Mucosa of gallbladder (tissue), 1 donor: ENCODE results near the gene RASL10A. TPM values are rescaled to one million over a fixed set of nuclear protein-coding genes. Genes with fewer than 3 reads are reported as not detected.

Source experiments
- DNase-seq: peaks from one replicate; pipeline ENCODE4 v3.0.0-alpha.2; 2020; ENCODE audit warnings: low spot score
- total RNA-seq: library from RNA; stranded (reverse); gene quantifications from one replicate; pipeline ENCODE4 v1.2.1, GENCODE V29; 2021
- donor health status: DM: no; HTN: no; CAD: no.

Gene RASL10A
- total RNA-seq, 1 donor from 2014 or later, result 1.7 TPM

DNA sequence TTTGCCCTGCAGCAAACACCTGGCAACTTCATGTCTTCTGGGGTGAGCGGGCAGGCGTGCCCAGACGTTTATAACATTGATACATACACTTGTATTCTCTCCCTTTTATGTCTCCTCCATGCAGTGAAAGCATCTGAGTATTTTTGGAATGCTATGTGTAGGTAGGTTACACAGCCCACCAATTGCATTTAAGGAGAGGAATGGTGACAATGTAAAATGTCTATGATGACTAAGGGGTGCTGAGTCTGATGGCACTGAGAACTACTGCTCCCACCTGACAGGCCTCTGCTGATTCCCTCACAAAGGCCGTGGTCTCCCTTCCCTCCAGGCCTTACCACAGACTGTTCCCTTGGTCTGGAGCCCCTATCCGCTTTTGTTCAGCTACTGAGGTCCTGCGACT, 22.9 kb upstream of the RASL10A start:
- DNase-seq, result no peak

DNA sequence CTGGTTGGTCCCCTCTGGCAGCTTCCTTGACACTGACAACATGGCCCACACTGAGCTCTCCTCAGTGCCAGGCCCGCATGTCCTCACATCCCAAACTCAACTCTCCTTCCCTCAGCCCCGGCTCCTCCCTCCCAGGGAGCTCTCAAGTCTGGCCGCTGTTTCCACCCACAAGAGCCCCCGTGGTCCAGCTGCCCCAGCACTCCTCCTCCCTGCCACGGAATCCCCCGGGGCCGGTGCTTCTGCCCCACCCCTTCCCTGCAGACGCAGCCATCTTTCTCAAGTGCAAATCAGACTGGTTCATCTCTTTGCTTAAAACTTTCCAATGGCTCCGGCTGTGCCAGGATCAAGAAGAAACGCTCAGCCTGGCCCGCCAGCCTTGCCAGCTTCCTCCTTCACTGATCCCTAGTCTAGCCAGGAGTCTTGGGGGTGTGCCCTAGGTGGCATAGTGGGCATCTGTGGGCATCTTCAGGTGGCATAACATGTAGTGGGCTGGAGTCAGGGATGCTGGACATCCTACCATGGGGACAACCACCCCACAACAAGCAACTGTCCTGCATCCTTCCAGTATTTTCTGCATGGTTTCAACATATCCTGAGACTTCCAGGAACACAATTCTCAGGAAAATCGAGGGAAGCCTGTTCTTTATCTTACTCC, 22.3 kb upstream of the RASL10A start:
- DNase-seq, result no peak

DNA sequence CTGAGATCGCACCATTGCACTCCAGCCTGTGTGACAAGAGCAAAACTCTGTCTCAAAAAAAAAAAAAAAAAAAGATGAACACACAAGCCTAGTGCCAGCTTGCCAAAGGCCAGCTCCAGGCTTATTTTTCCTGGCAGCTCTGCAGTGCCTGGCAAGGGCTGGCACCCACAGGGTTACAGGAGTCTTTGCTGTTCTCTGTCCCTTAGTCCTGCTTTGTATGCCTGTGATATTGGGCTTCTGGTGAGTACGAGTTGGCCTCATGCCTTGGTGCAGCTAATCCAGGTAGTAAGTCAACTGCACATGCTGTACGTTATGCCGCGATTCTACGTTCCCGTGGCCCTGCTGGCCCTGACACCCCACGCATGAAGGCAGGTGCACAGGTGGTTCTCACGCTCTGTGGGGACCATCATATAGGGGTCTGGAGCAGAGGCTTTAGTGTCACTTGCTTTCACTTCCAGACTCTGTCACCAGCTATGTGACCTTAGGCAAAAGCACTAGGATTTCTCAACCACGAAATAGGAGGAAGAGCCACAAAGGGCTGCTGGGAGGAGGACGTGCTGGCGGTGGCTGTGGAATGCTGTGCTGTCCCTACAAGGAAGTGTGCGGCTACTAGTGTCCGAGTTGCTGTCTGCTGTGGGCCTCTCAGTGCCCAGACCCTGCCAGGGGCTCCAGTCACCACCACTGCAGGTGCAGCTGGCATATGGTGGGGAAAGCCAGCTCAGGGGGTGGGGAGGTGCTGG, 21.4 kb upstream of the RASL10A start:
- DNase-seq, result no peak

DNA sequence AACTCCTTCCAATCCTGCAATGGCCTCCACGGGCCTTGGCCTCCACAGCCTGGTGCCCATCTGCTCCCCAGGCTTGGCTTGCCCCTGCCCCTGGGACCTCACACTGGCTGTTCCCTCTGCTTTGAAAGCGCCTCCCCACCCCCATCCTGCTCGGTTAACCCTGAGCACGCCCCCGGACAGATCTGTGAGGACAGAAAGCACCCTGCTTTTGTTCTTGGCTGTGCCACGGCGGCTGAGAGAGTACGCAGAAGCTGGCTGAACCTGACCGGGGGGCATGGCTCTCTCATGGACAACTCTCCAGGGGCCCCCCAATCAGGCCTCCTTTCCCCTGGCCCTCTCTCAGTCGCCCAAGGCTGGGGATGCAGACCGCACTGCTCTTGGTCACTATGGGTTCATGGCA, 20.2 kb upstream of the RASL10A start:
- DNase-seq, result no peak

DNA sequence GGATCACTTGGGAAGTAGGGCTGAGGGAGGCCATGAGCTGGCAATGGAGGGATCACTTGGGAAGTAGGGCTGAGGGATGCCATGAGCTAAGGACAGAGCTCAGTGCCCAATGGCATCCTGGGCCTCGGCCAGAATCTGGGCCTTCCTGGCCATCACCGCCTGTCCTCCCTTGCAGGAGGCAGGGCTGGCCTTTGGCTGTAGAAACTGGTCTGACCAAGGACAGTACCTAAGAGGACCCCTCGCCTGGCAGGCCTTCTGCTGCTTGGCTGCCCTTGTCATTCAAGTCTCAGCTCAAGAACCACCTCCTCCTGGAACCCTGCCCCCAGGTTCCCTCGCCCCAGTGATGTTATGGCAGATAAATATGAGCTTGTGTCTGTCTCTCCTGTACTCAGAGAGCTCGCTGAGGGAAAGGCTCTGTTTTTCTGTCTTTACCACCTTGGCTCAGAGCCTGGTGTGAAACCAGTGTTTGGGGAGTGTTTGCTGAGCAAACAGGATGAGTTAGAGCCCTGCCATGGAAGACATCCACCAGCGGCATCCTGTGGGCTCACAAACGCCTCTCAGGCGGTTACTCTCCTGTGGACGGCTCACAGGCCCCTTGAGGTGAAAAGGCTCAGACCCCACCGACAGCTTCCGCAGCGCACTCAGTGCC, 19.3 kb upstream of the RASL10A start:
- no peak for DNase-seq

DNA sequence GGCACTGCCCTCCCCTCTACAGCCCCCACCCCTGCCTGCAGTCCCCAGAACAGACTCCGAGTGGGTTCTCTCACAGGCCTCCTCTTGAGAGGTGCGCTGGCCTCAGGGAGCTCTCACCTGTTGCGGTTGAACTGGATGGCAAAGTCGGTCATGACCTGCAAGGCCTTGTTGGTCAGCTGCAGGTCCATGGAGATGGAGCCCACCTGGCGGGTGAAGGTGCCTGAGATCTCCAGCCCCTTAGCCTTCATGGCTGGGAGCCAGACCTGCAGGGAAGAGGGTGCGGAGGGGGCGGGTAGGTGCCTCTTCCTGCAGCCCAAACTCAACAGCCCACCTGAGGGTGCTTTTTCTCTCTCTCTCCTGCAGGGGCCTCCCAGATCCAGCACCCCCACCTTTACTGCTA, 18.7 kb upstream of the RASL10A start:
- DNase-seq, result no peak

DNA sequence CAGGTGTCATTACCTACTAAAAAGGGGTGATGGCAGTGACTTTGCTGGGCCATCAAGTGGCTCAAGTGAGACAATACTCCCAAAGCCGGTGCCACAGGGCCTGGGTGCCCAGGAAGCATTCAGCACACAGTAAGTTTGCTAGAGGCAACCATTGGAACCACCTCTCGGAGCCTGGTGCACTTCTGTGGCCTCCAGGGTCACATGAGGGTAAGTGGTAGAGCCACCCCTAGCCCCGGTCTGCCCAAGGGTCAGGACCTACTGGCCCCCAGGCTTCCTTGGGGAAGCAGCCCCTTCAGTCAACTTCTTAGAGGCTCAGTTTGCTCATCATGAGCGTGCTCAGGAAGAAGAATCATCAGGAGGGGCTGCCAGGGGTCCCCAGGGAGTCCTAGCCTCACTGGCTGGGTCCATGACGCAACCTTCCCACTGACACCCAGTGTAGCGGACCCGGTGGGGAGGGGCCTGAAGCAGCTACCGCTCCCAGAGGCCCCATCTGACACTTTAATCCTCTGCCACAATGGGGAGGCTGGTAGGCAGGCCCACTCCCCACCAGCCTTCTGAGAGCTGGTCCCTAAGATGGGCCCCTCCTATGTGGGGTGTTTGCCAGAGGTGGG, 17.5 kb upstream of the RASL10A start:
- DNase-seq, result no peak

DNA sequence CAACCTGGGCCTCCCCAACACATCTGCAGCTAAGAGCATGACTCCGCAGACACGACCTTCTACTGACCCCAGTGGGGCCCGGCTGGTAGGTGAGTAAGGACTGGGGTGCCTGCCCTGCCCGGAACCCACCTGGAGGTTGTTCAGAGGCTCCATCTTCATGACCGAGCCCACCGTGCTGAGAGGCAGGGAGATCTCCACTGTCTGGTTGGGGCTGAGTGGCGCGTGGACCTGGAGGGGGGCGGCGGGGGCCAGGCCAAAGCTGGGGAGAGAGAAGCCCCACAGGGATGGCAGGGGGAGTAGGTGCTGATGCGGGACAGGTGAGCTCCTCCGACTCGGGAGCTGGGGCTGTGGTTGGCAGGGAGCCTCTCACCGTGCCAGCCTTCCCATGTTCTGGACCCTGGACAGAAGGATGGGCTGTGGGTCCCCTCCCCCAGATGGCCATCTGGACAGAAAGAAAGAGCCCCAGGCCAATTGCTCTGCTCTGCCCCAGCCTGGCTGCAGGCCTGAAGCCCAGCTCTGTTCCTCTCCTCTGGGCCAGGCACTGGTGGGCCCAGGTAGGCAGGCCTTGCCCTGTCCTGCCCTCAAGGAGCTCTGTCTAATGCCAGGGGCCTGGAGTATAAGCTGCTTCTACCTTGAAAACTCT, 16.3 kb upstream of the RASL10A start:
- DNase-seq, result no peak

DNA sequence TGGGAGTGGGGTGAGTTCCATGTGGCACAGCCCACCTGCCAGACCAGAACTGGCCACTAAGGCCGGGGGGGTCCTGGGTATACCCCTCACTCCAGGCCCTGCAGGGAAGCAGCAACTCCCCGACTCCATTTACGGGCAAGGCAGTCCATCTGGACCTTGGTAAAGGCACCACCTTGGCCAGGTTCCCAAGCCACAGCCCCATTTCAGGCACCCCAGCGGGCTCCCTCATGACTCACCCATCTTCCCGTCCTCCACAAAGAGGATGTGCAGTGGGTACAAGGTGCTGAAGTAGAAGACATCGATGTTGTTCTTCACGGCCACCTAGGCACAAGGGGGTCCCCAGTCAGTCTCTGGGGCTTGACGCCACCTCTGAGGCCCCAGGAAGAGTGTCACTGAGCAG, 15.7 kb upstream of the RASL10A start:
- DNase-seq, result no peak

DNA sequence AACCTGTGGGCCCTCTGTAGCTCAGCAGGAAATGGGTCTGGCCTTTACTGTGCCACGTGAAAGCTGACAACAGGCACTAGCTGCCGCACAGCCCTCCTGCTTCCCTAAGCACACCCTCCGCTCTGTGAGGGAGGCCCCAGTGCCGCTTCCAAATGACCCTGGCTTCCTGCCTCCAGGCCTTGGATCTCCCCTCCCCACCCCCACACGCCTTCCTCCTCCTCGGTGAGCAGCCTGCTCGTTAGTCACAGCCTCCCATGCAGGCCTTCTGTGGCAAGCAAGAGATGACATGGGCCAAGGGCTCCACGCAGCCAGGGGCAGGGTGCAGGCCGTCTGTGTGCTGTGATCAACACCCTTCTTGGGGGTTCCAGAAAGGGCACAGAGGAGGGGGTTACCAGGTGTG, 15.3 kb upstream of the RASL10A start:
- no peak for DNase-seq

DNA sequence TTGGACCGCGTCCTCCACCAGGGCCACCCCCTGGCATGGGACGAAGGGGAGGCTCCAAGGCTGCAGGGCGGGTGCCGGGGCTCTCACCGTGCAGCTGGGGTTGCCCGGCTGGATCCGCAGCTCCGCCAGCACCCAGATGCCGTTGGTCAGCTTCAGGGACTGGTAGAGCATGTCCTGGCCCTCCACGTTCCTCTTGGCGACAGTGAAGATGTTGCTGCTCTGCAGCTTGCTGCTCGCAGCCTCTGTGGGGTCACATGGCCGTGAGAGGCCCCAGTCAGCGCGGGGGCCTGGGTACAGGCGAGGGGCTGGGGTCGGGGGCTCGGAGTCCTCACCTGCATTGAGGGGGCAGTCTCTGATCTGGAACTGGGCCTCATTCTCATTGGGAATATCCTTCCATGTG, 14.8 kb upstream of the RASL10A start:
- no peak for DNase-seq

DNA sequence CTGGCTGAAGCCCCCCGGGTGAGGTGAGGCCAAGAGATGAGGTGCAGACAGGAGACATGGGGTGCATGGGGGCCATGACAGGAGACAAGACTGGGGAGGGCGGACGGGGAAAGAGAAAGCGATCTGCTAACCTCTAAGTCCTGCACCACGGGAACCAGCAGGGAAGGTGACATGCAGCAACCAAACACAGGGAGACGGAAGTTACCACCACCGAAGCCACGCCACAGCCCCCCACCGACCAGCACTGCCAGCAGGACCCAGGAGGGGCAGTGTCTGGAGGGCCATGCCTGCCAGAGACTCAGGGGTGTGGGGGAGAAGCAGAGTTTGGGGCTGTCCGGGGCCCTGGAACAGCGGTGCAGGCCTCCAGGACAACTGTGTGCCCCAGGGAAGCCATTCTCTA, 14.1 kb upstream of the RASL10A start:
- no peak for DNase-seq

DNA sequence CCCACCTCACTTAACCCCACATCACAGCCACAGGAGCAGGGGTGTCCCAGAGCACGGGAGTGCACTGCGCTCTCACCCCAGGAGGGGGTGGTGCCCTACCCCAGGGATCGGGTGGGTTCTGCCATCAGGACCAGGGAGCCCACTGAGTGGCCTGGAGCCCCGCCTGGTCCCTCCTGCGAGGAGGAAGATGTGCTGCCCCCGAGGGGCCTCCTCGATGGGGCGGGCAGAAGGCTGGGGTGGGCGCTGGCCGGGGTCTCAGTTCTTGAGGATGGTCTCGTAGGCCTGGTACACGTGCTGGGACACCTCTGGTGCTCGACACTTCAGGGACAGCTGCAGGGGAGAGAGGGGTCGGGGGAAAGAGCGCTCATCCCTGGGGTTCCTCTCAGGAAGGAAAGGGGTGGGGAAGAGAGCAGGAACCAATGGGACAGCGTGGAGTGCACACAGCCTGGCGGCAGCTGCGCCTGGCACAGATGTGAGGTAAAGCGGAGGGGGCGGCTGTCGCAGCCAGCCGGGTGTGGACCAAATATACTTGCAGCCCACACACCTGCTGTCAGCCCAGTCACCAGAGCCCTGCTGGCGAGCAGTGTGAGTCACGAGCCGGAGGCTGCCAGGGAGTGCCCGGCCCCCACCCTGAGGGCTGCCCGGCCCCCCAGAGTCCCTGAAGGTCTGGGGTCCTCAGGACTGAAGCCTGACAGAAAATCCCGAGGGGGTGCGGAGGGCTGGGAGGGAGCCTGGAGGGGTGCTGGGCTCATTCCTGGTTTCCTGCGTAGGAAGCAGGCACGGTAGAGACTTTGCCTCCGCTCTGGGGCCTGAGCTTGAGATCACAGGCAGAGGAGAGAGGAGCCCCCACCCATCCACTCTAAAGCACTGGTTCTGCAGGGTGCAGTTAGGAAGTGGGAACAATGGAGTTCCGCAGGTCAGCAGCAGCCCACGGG, 13.3 kb upstream of the RASL10A start:
- DNase-seq, result no peak

DNA sequence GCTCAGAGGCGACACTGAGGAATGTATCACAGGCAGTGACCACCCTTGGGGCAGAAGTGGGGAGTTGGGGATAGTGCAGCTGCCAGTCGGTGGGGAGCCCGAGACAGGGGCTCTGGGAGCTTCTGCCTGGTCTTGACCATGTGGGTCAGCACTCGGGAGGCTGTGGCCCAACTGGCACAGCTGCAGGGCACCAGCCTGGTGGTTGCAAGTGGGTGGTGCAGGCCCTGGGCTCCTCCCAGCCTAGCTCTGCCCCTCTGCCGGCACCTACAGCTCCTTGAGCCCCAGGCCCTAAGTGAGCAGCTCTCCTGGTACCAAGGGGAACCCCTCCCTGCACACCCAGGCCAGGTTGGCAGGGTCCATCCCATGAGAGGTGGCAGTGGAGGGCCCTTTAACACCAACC, 12.6 kb upstream of the RASL10A start:
- no peak for DNase-seq

DNA sequence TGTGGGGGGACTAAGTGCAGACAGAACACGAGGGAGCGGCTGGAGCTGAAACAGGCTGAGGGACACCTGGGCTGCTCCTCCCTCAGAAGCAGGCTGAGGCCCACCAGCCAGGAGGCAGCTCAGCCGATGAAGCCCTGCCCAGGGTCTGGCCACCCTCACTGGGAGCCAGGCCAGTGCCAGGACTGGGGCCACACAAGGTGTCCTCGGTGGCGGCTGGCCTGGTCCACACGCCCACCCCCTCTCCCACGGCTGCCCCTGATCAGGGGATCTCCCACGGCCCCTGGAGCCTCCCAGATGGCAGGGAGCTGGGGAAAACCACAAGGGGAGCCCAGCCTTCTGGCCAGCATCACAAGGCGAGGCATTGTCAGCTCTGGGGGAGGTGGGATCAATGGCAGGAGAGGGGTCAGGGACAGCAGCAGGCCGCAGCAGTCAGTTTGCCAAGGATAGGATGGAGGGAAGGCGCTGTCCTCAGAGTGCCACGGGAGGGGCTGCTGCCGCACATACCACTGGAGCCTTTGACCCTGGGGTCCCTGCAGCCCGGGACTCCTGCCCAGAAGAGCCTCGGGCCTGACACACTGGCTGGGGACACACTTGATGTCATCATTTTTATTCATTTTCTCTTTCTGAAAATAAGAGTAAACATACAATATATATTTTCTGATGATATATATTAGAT, 11.7 kb upstream of the RASL10A start:
- no peak for DNase-seq

DNA sequence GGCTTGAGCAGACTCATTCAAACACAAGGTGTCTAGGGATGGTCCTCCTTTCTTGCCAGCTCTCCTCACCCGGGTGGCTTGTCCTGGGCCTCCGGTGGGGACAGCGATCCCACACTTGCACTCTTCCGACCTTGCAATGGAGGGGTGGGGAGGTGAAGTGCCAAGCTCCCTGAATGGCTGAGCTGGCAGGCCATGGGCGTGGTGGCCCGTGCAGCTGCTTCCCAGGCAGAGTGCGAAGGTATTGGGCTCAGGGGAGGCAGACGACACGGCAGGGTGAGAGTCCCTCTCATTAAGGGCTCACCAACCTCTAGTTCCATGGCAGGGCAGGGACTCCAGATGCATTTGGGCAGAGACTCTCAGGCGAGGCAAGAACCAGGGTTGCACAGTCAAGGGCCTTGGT, 11.0 kb upstream of the RASL10A start:
- no peak for DNase-seq

DNA sequence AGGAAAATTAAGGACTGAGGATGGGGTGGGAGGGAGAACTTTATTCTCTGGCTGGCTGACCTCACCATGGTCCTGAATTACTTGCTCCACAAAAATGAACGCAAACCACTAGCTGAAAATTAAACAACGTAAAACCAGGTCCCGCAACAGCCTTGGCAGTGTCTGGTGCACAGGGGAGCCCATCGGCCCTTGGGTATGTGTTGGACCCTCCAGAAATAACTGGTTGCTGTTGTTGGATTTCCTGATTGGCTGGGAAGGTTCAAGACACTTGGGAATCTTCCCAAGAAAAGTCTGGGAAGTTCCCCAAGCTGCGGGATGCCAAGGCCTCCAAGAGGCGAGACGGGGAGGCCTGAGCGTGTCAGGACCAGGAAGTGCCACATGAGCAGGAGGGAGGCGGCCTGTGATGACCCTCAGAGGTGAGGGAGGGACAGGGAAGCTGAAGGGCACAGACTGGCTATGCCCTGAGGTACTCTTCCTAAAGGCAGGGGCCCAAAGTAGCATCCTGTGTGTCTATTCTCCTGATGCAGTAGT, 10.4 kb upstream of the RASL10A start:
- DNase-seq, result no peak

DNA sequence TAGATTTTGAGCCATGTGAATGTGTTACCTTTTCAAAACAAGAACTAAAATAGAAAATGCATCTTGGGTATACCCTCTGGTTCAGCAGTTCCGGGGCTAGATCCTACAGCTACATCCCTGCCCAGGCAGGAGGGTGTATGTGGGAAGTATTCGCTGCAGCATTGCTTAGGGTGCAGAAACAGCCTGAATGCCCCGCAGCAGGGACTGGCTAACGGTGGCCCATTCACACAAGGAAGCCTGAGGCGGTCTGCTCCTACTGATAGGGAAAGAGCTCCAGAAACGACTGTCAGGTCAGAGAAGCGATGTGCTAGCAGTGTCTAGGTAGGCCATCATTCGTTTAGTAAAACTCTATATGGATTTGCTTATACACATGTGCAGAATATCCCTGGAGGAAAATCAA, 9.9 kb upstream of the RASL10A start:
- DNase-seq, result no peak

DNA sequence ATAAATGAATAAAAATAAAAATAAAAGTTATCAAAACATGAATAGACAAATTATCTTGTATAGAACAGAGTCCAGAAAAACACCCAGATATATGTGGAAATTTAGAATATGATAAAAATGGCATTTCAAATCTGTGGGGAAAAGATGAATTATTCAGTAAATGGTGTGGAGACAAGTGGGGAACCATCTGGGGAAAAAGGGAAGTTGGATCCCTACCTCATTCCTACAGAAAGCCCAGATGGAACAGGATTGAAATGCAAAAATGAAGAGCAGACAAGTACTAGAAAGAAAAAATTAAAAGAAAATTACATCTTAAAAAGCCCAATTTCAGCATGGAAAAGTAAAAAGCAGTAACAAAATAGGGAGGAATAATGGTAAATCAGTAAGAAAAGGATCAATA, 8.1 kb upstream of the RASL10A start:
- DNase-seq, result no peak

DNA sequence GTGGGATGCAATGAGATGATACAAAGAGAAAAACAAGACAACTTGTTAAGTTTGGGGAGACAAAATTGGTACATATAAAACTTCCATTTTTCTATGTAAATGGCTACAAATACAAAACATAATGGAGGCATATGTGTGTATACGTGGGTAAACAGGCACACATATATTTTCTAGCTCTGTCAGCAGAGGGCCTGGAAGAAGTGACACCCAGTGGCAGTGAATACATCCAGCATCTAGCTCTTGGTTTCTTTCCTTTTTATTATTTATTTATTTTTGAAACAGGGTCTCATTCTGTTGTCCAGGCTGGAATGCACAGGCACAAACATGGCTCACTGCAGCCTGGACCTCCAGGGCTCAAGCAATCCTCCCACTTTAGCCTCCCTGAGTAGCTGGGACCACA, 5.0 kb upstream of the RASL10A start:
- DNase-seq, result no peak
